Subcutaneous adipose tissue (tissue), 4 donors: ENCODE data around the gene KSR2. TPM values are rescaled to one million over a fixed set of nuclear protein-coding genes. Genes with fewer than 3 reads are reported as not detected.

ENCODE experiments used
- total RNA-seq, 4 donors: library from RNA; depleted of rRNA; stranded (reverse); fragments of >200 nt; gene quantifications; one replicate each; pipeline ENCODE4 v1.1.0, GENCODE V29; 2016
- TF ChIP-seq, protein P1 (sequence below): fragments of 450-650 bp; IDR thresholded peaks from one replicate; pipeline ENCODE4 v1.5.1; 2016; ENCODE audit warnings: low read depth, mild to moderate bottlenecking, control low read depth, antibody characterized with exemption, moderate library complexity

Gene KSR2
- total RNA-seq, 4 donors from 2014 or later: under 0.01 TPM; not detected in 1

GRCh38 chr12:117807355-117807754, 161.4 kb downstream of the KSR2 start:
- TF ChIP-seq, protein P1, sequence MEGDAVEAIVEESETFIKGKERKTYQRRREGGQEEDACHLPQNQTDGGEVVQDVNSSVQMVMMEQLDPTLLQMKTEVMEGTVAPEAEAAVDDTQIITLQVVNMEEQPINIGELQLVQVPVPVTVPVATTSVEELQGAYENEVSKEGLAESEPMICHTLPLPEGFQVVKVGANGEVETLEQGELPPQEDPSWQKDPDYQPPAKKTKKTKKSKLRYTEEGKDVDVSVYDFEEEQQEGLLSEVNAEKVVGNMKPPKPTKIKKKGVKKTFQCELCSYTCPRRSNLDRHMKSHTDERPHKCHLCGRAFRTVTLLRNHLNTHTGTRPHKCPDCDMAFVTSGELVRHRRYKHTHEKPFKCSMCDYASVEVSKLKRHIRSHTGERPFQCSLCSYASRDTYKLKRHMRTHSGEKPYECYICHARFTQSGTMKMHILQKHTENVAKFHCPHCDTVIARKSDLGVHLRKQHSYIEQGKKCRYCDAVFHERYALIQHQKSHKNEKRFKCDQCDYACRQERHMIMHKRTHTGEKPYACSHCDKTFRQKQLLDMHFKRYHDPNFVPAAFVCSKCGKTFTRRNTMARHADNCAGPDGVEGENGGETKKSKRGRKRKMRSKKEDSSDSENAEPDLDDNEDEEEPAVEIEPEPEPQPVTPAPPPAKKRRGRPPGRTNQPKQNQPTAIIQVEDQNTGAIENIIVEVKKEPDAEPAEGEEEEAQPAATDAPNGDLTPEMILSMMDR: no peak

- TF ChIP-seq, protein P1: no peak
Observed at GRCh38 chr12:117805865-117806264, 162.9 kb downstream of the KSR2 start.

GRCh38 chr12:117803001-117803400, 165.8 kb downstream of the KSR2 start:
- TF ChIP-seq, protein P1: no peak

DNA sequence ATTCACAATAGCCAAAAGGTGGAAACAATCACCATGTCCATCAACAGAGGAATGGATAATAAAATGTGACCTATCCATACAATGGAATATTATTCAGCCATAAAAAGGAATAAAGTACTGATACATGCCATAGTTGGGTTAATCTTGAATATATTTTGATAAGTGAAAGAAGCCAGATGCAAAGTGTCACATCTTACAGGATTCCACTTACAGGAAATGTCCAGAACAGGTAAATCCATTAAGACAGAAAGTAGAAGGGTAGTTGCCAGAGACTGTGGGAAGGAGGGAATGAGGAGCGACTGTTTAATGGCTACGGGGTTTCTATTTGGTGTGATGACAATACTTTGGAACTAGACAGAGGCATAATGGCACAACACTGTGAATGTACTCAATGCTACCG, 171.6 kb downstream of the KSR2 start:
- TF ChIP-seq, protein P1: no peak

- TF ChIP-seq, protein P1: no peak
Observed at GRCh38 chr12:117792877-117793424, 175.8 kb downstream of the KSR2 start.

- TF ChIP-seq, protein P1: no peak
Observed at GRCh38 chr12:117792471-117792870, 176.3 kb downstream of the KSR2 start.

DNA sequence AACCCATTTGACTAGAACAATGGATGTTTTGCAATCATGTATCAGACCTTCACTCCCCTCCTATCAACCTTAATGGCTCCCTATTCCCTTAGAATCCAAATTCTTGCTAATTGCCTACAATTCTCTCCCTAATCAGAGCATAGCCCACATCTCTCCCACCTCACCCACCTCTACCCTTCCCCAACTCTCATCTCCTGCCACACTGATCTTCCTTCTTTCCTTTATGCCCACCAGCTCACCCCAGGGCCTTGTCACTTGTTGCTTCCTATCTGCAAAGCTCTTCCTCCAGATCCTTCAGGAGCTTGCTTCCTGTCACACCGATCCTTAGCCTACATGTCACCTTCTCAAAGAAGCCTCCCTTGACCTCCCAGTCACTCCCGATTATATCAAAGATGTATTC, 177.8 kb downstream of the KSR2 start:
- TF ChIP-seq, protein P1: no peak
